Common myeloid progenitor, CD34-positive (primary cell): Measurements from ENCODE around the gene MRPS9.

Source experiments
- CTCF ChIA-PET: fragments of 350-600 bp; sonication (Branson Sonifier 250); formaldehyde crosslinking; loops from one replicate; lab custom pipeline; 2021; ENCODE audit warnings: antibody characterized with exemption; lab: Charles Lee
- POLR2A ChIA-PET: fragments of 350-600 bp; sonication (Branson Sonifier 250); formaldehyde crosslinking; loops from one replicate; lab custom pipeline; 2021; ENCODE audit warnings: antibody characterized with exemption; lab: Charles Lee
- DNase-seq, 3 donors: peaks; one replicate each; pipeline versions ENCODE4 v3.0.0 to v3.0.0-alpha.2; 2013
- H3K27ac ChIP-seq, 2 experiments: 1 replicate in 1 of 2; 2 replicates in 1 of 2; pipeline ENCODE4 v1.7.0; 2013; ENCODE audit warnings: inconsistent platforms in 2 of 2, low read length in 2 of 2, mild to moderate bottlenecking in 2 of 2, low read depth in 1 of 2, moderate library complexity in 1 of 2; ENCODE audit not compliant: severe bottlenecking in 2 of 2, insufficient read depth in 1 of 2, poor library complexity in 1 of 2
- H3K27me3 ChIP-seq, 5 experiments: replicated peaks in 2 of 5; 1 replicate in 3 of 5; 2 replicates in 2 of 5; pipeline versions ENCODE4 v1.6.1 to v1.7.0; 2013; ENCODE audit warnings: low read length in 4 of 5, mild to moderate bottlenecking in 2 of 5, moderate library complexity in 2 of 5, inconsistent platforms in 1 of 5; ENCODE audit not compliant: insufficient read depth in 5 of 5, control insufficient read depth in 4 of 5
- H3K36me3 ChIP-seq, 4 experiments: 1 replicate in 2 of 4; 2 replicates in 2 of 4; pipeline versions ENCODE4 v1.6.1 to v1.7.0; 2013; ENCODE audit warnings: low read length in 3 of 4, control low read depth in 1 of 4, mild to moderate bottlenecking in 1 of 4; ENCODE audit not compliant: control insufficient read depth in 4 of 4, insufficient read depth in 4 of 4
- H3K4me1 ChIP-seq, 4 experiments: 1 replicate in 3 of 4; 2 replicates in 1 of 4; pipeline versions ENCODE4 v1.6.1 to v1.7.1; 2013; ENCODE audit warnings: low read length in 3 of 4, mild to moderate bottlenecking in 3 of 4, control low read depth in 1 of 4, inconsistent platforms in 1 of 4, moderate library complexity in 1 of 4; ENCODE audit not compliant: control insufficient read depth in 4 of 4, insufficient read depth in 4 of 4; ENCODE audit errors: control extremely low read depth in 1 of 4
- H3K4me3 ChIP-seq, 7 experiments: 1 replicate in 4 of 7; 2 replicates in 3 of 7; pipeline versions ENCODE4 v1.5.1 to v1.7.0; 2013; ENCODE audit warnings: mild to moderate bottlenecking in 7 of 7, low read length in 6 of 7, moderate library complexity in 6 of 7, inconsistent platforms in 2 of 7, low read depth in 2 of 7, control low read depth in 1 of 7; ENCODE audit not compliant: insufficient read depth in 4 of 7, control insufficient read depth in 1 of 7; ENCODE audit errors: extremely low read depth in 1 of 7
- H3K9me3 ChIP-seq, 5 experiments: 1 replicate in 4 of 5; 2 replicates in 1 of 5; pipeline versions ENCODE4 v1.6.1 to v1.7.1; 2013; ENCODE audit warnings: low read length in 4 of 5, mild to moderate bottlenecking in 2 of 5, inconsistent platforms in 1 of 5, low read depth in 1 of 5, moderate library complexity in 1 of 5; ENCODE audit not compliant: control insufficient read depth in 4 of 5, insufficient read depth in 2 of 5; ENCODE audit errors: control extremely low read depth in 1 of 5
- WGBS: methylation state at CpG from one replicate; pipeline ENCODE4 v1.1.5; 2013; ENCODE audit not compliant: insufficient coverage; 5-methylcytosine and 5-hydroxymethylcytosine counted together

The MRPS9 gene

GRCh38 chr2:105116348-105116747 lies 78.5 kb downstream of the MRPS9 start:
- H3K9me3 ChIP-seq, result no peaks in the 10 kb centered on the region
- DNase-seq, result no peak
- H3K36me3 ChIP-seq, result no peaks in the 10 kb centered on the region
- no peak overlapping the region for H3K4me3 ChIP-seq
- H3K27ac ChIP-seq, result no peak overlapping the region
- CTCF ChIA-PET, result interaction anchor here (0.7 to 11.6 kb wide), 15 partner anchors 9 to 121 kb away, joined by 3 to 268 read pairs (median 6); partner anchors contain the start of gene GPR45
- H3K27me3 ChIP-seq, result no peaks in the 10 kb centered on the region
- WGBS, result 96% methylated on average over 4 of the region's 5 CpGs
- POLR2A ChIA-PET, result interaction anchor here (0.6 kb wide), 1 partner anchor 125 kb away, joined by 3 read pairs; no protein-coding TSS in a partner anchor
- peaks cover 2 to 5% (median 3%) of the 10 kb centered on the region in 4 experiments for H3K4me1 ChIP-seq

GRCh38 chr2:105117565-105117964 lies 79.7 kb downstream of the MRPS9 start:
- 88% methylated on average over 3 of the region's 6 CpGs for WGBS
- Histone ChIP-seq H3K4me3 (no peak overlapping the region), H3K27ac (no peak overlapping the region), H3K9me3 (no peaks in the 10 kb centered on the region), H3K36me3 (no peaks in the 10 kb centered on the region), H3K27me3 (no peaks in the 10 kb centered on the region), H3K4me1 (peaks cover 2 to 10% (median 6%) of the 10 kb centered on the region in 4 experiments)
- ChIA-PET POLR2A (interaction anchor here (0.6 kb wide), 1 partner anchor 118 kb away, joined by 3 read pairs; no protein-coding TSS in a partner anchor), CTCF (interaction anchor here (1.0 to 11.6 kb wide), 6 partner anchors 10 to 138 kb away, joined by 3 to 268 read pairs (median 7); partner anchors contain the start of gene GPR45)
- DNase-seq, result no peak

- peaks cover 2 to 10% (median 6%) of the 10 kb centered on the region in 4 experiments for H3K4me1 ChIP-seq
- CTCF ChIA-PET, result interaction anchor here (1.0 to 11.6 kb wide), 3 partner anchors 20 to 118 kb away, joined by 3 to 268 read pairs (median 7); partner anchors contain the start of gene GPR45
- H3K27ac ChIP-seq, result no peak overlapping the region
- POLR2A ChIA-PET, result interaction anchor here (0.6 kb wide), 1 partner anchor 151 kb away, joined by 3 read pairs; no protein-coding TSS in a partner anchor
- H3K4me3 ChIP-seq, result peak overlapping the region in 4 of 7 experiments; percentile 2 to 50 (median 12)
- no peaks in the 10 kb centered on the region for H3K36me3 ChIP-seq
- H3K27me3 ChIP-seq, result no peaks in the 10 kb centered on the region
- H3K9me3 ChIP-seq, result no peaks in the 10 kb centered on the region
- DNase-seq, result peak in 2 of 3 donors; percentile 28 to 50
- 65% methylated on average over 23 of the region's 23 CpGs for WGBS
Observed at GRCh38 chr2:105118960-105119359, 81.1 kb downstream of the MRPS9 start.

- WGBS, result 0% methylated on average over 2 of the region's 8 CpGs
- H3K9me3 ChIP-seq, result no peaks in the 10 kb centered on the region
- ChIA-PET POLR2A (no interaction called here), CTCF (no interaction called here)
- H3K27me3 ChIP-seq, result no peaks in the 10 kb centered on the region
- H3K4me1 ChIP-seq, result peaks cover 2 to 10% (median 6%) of the 10 kb centered on the region in 4 experiments
- H3K36me3 ChIP-seq, result no peaks in the 10 kb centered on the region
- peak; percentile 28 to 82 (median 72) for DNase-seq
- H3K4me3 ChIP-seq, result no peak overlapping the region
- no peak overlapping the region for H3K27ac ChIP-seq
Observed at GRCh38 chr2:105121434-105121833, 83.6 kb downstream of the MRPS9 start.

- Histone ChIP-seq H3K27ac (no peak overlapping the region), H3K4me1 (peaks cover 6 to 13% (median 9%) of the 10 kb centered on the region in 4 experiments), H3K9me3 (no peaks in the 10 kb centered on the region), H3K27me3 (no peaks in the 10 kb centered on the region), H3K4me3 (no peak overlapping the region), H3K36me3 (no peaks in the 10 kb centered on the region)
- POLR2A ChIA-PET, result no interaction called here
- CTCF ChIA-PET, result interaction anchor here (1.5 to 3.3 kb wide), 2 partner anchors 10 to 111 kb away, joined by 4 to 18 read pairs; no protein-coding TSS in a partner anchor
- WGBS, result 100% methylated on average over 1 of the region's 4 CpGs
- peak in 1 of 3 donors; percentile 18 for DNase-seq
Observed at GRCh38 chr2:105125428-105125827, 87.6 kb downstream of the MRPS9 start.

- H3K27ac ChIP-seq, result no peak overlapping the region
- WGBS, result 80% methylated on average over 2 of the region's 3 CpGs
- CTCF ChIA-PET, result interaction anchor here (1.5 to 3.3 kb wide), 2 partner anchors 10 to 110 kb away, joined by 4 to 18 read pairs; no protein-coding TSS in a partner anchor
Observed at GRCh38 chr2:105125920-105126319, 88.1 kb downstream of the MRPS9 start.

GRCh38 chr2:105126336-105126735 lies 88.5 kb downstream of the MRPS9 start:
- H3K4me3 ChIP-seq, result no peak overlapping the region
- no peak for DNase-seq
- no peaks in the 10 kb centered on the region for H3K9me3 ChIP-seq
- H3K27ac ChIP-seq, result no peak overlapping the region
- H3K27me3 ChIP-seq, result no peaks in the 10 kb centered on the region
- CTCF ChIA-PET, result interaction anchor here (3.3 kb wide), 1 partner anchor 11 kb away, joined by 18 read pairs; no protein-coding TSS in a partner anchor
- peaks cover 3 to 11% (median 5%) of the 10 kb centered on the region in 4 experiments for H3K4me1 ChIP-seq
- POLR2A ChIA-PET, result no interaction called here
- H3K36me3 ChIP-seq, result no peaks in the 10 kb centered on the region
- 100% methylated on average over 2 of the region's 5 CpGs for WGBS

More at GRCh38 chr2:105125920-105126319, 88.1 kb downstream of the MRPS9 start:
- Histone ChIP-seq H3K4me1 (peaks cover 6 to 13% (median 8%) of the 10 kb centered on the region in 4 experiments), H3K36me3 (no peaks in the 10 kb centered on the region), H3K27me3 (no peaks in the 10 kb centered on the region), H3K4me3 (no peak overlapping the region), H3K9me3 (no peaks in the 10 kb centered on the region)
- POLR2A ChIA-PET, result no interaction called here
- no peak for DNase-seq
